Panc1 (cell line): ENCODE data around the gene CACNA1C. TPM values are rescaled to one million over a fixed set of nuclear protein-coding genes. Genes with fewer than 3 reads are reported as not detected.

Source experiments
- ATAC-seq: fragments of 200-7000 bp; cut with Tn5 transposase; 2 replicates; pipeline ENCODE4 v1.9.1; 2020; ENCODE audit warnings: mild to moderate bottlenecking, moderate library complexity
- BruUV-seq: library from RNA; stranded (reverse); fragments of 400-500 nt; replicated peaks from 2 replicates; lab custom pipeline; 2021; lab: Mats Ljungman, UMichigan
- CTCF ChIA-PET: fragments of 300-600 bp; sonication (Branson Sonifier 250); formaldehyde crosslinking; loops from one replicate; lab custom pipeline; 2022; ENCODE audit warnings: antibody characterized with exemption; lab: Charles Lee
- POLR2A ChIA-PET: fragments of 300-600 bp; sonication (Branson Sonifier 250); formaldehyde crosslinking; loops from one replicate; lab custom pipeline; 2022; ENCODE audit warnings: antibody characterized with exemption; lab: Charles Lee
- DNase-seq: peaks from one replicate; pipeline ENCODE4 v3.0.0-alpha.2; 2010; ENCODE audit warnings: low read depth, low spot score
- H3K27ac ChIP-seq: 2 replicates; pipeline ENCODE4 v1.5.1; 2011; ENCODE audit warnings: mild to moderate bottlenecking, low read length, inconsistent platforms
- H3K27me3 ChIP-seq: fragments of 200-500 bp; sonication (Bioruptor generic); 2 replicates; pipeline ENCODE4 v1.6.0; 2014; ENCODE audit warnings: low read length, inconsistent platforms; ENCODE audit not compliant: control insufficient read depth, insufficient read depth
- H3K36me3 ChIP-seq: fragments of 200-500 bp; sonication (Bioruptor generic); 2 replicates; pipeline ENCODE4 v1.5.1; 2014; ENCODE audit warnings: inconsistent platforms, mild to moderate bottlenecking, low read length, moderate library complexity; ENCODE audit not compliant: control insufficient read depth, insufficient read depth
- H3K4me1 ChIP-seq: 2 replicates; pipeline ENCODE4 v1.5.1; 2011; ENCODE audit warnings: inconsistent platforms, mild to moderate bottlenecking, low read length, moderate library complexity; ENCODE audit not compliant: control insufficient read depth, insufficient read depth
- H3K4me3 ChIP-seq, 2 experiments: 2 replicates each; pipeline ENCODE4 v1.5.1; 2011 to 2012; ENCODE audit warnings: low read depth in 2 of 2, low read length in 2 of 2, mild to moderate bottlenecking in 2 of 2, inconsistent platforms in 1 of 2, moderate library complexity in 1 of 2
- H3K9me3 ChIP-seq: fragments of 200-500 bp; sonication (Bioruptor generic); 2 replicates; pipeline ENCODE4 v1.5.1; 2014; ENCODE audit warnings: low read depth, mild to moderate bottlenecking, inconsistent platforms, low read length, moderate library complexity; ENCODE audit not compliant: control insufficient read depth, insufficient read depth
- POLR2AphosphoS5 ChIP-seq: IDR thresholded peaks from 2 replicates; pipeline ENCODE4 v1.6.1; 2012; ENCODE audit warnings: mild to moderate bottlenecking, low read depth, low read length, moderate library complexity
- SIN3A ChIP-seq: IDR thresholded peaks from 2 replicates; pipeline ENCODE4 v1.6.1; 2012; ENCODE audit warnings: low read depth, mild to moderate bottlenecking, low read length, moderate library complexity, borderline replicate concordance; ENCODE audit not compliant: insufficient read depth
- TCF7L2 ChIP-seq: IDR thresholded peaks from 2 replicates; pipeline ENCODE4 v1.6.1; 2011; ENCODE audit warnings: mild to moderate bottlenecking, low read depth, low read length, inconsistent platforms
- in situ Hi-C: cut with HindIII; loops from 2 replicates; pipeline ENCODE4 v1.10.0; 2016; ENCODE audit warnings: low sequenced_read_pairs, low pct_unique_long_range_greater_than_20kb
- intact Hi-C: fragments of 100-400 bp; cut with micrococcal nuclease; formaldehyde crosslinking; loops from one replicate; pipeline ENCODE4 v1.10.0; 2022; ENCODE audit not compliant: unreplicated experiment
- total RNA-seq: library from RNA; stranded (reverse); gene quantifications from one replicate; pipeline ENCODE4 v1.2.1, GENCODE V29; 2021; ENCODE audit not compliant: unreplicated experiment
- TF ChIP-seq, protein P1 (sequence below), 2 experiments: IDR thresholded peaks; 2 replicates each; pipeline ENCODE4 v1.6.1; 2011 to 2012; ENCODE audit warnings: low read depth in 2 of 2, control low read depth in 1 of 2, low read length in 1 of 2, mild to moderate bottlenecking in 1 of 2, moderate library complexity in 1 of 2; ENCODE audit not compliant: insufficient read depth in 1 of 2
- TF ChIP-seq, protein P2 (sequence below): fragments of 450-650 bp; IDR thresholded peaks from 2 replicates; pipeline ENCODE4 v1.5.1; 2017; ENCODE audit warnings: mild to moderate bottlenecking

The CACNA1C gene
- total RNA-seq, 1 experiment from 2014 or later = 0.03 TPM

DNA sequence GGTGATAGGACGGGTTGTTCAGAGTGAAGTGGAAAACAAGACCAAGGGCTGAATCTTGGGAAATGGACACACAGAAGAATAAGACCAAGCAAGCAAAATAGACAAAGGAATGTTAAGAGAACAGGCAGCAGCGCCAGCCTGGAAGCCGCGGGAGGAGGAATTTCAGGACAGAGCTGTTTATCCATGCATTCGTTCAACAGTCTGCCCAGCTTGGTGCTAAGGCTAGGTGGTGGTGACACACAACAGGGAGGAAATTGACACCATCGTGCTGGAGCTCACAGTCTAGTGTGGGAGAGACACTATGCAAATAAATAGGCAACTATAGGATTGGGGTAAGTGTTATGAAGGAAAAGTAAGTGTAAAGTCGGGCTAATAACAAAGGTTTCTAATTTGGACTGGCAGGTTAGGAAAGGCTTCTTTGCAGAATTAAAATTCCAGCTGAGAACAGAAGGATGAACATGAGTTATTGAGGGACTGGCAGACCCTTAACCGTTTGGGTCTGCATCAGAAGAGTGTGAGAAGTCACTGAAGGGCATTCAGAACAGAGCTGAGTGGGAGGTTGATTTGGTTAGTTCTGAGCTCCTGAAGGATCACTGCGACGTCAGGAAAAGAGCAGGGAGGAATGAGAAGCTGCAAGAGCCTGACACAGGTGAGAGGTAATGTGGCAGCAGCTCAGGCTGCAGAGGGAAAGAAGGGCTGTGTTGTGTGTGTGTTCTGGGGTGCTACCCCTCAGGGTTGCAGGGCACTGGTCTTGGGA, 499.4 kb downstream of the CACNA1C start (continued):
- no peak for TF ChIP-seq TCF7L2

DNA sequence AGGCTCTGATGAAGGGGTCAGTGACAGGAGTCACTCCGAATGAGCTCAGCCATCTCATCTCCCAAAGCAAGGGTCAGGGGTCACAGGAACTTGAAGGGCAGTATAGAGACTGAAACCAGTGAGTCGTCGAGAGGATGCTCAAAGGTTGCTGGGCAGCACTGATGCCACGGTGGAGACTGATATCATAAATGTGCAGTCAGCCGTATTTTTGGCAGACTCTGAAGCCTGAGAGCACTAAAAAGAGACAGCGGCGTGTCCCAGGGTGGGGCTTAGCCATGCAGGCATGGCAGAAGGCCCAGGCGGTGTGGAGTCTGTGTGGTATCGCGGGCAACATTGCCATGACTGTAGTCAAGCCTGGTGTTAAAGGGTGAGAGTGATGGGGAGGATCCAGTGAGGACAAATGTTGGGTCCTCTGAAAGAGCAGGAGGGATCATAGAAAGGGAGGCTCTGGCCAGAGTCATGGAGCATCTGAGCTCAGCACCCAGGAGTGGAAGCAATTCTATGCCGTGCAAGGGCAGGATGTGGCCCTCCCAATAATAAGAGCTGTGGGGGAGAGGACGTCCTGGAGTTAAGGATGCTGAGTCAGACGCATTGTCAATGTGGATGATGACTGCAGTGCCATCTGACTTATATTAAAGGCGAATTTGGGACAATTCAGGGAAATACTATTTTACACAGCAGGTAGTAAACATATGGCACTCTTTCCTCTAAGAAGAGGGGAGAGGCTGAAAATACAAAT, 500.8 kb downstream of the CACNA1C start:
- intact Hi-C loops = no loop called here
- ChIA-PET POLR2A (no interaction called here), CTCF (no interaction called here)
- Histone ChIP-seq H3K4me1 (no peaks in the 10 kb centered on the region), H3K4me3 (no peak overlapping the region), H3K9me3 (no peaks in the 10 kb centered on the region), H3K27ac (no peak overlapping the region), H3K27me3 (peaks cover 2% of the 10 kb centered on the region; the same call in 1 of the 2 replicates), H3K36me3 (no peaks in the 10 kb centered on the region)
- DNase-seq (no peak), ATAC-seq (no peak)
- BruUV-seq = no TSS peak
- in situ Hi-C loops = no loop called here
- TF ChIP-seq, protein P1, sequence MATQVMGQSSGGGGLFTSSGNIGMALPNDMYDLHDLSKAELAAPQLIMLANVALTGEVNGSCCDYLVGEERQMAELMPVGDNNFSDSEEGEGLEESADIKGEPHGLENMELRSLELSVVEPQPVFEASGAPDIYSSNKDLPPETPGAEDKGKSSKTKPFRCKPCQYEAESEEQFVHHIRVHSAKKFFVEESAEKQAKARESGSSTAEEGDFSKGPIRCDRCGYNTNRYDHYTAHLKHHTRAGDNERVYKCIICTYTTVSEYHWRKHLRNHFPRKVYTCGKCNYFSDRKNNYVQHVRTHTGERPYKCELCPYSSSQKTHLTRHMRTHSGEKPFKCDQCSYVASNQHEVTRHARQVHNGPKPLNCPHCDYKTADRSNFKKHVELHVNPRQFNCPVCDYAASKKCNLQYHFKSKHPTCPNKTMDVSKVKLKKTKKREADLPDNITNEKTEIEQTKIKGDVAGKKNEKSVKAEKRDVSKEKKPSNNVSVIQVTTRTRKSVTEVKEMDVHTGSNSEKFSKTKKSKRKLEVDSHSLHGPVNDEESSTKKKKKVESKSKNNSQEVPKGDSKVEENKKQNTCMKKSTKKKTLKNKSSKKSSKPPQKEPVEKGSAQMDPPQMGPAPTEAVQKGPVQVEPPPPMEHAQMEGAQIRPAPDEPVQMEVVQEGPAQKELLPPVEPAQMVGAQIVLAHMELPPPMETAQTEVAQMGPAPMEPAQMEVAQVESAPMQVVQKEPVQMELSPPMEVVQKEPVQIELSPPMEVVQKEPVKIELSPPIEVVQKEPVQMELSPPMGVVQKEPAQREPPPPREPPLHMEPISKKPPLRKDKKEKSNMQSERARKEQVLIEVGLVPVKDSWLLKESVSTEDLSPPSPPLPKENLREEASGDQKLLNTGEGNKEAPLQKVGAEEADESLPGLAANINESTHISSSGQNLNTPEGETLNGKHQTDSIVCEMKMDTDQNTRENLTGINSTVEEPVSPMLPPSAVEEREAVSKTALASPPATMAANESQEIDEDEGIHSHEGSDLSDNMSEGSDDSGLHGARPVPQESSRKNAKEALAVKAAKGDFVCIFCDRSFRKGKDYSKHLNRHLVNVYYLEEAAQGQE (IDR thresholded peaks at IDR 0.05; ENCODE audit: insufficient read depth in 1 of 2, low read depth in 2 of 2, low read length in 1 of 2) = no peak
- TF ChIP-seq SIN3A (no peak), TCF7L2 (no peak), POLR2AphosphoS5 (no peak)
- TF ChIP-seq, protein P2, sequence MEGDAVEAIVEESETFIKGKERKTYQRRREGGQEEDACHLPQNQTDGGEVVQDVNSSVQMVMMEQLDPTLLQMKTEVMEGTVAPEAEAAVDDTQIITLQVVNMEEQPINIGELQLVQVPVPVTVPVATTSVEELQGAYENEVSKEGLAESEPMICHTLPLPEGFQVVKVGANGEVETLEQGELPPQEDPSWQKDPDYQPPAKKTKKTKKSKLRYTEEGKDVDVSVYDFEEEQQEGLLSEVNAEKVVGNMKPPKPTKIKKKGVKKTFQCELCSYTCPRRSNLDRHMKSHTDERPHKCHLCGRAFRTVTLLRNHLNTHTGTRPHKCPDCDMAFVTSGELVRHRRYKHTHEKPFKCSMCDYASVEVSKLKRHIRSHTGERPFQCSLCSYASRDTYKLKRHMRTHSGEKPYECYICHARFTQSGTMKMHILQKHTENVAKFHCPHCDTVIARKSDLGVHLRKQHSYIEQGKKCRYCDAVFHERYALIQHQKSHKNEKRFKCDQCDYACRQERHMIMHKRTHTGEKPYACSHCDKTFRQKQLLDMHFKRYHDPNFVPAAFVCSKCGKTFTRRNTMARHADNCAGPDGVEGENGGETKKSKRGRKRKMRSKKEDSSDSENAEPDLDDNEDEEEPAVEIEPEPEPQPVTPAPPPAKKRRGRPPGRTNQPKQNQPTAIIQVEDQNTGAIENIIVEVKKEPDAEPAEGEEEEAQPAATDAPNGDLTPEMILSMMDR = no peak

DNA sequence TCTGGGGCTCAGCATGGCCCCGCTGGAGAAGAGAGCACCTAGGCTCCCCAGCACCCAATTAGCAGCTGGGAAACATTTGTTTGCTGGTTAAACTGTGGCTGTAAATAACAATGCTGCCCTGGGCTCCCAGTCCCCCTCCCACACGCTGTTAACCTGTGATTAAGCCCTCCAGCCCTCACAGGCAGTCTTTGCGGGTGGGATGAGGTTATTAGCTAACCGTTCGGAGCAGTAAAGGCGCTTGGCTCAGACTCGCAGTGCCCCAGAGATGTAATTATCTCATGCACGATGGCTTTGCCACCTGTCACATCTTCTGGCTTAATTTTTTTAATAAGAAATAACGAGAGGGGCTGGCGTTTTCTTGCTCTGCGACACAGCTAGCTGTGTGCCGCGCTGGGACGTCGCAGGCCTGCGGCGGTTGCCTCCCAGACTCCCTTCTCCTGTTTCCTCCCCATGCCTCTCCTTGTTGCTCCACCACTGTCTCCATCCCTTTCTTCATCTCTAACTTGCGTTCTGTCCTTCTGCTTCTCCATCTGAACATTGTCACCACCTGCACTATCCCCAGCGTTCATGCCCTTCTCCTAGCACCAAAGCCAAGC, 502.8 kb downstream of the CACNA1C start:
- no TSS peak for BruUV-seq
- Histone ChIP-seq H3K36me3 (no peaks in the 10 kb centered on the region), H3K4me3 (no peak overlapping the region), H3K27ac (no peak overlapping the region), H3K4me1 (no peaks in the 10 kb centered on the region), H3K9me3 (no peaks in the 10 kb centered on the region), H3K27me3 (peaks cover 2% of the 10 kb centered on the region; the same call in 1 of the 2 replicates)
- DNase-seq (no peak), ATAC-seq (no peak)
- intact Hi-C loops = no loop called here
- in situ Hi-C loops = no loop called here
- TF ChIP-seq TCF7L2 = no peak
- TF ChIP-seq, protein P1 (IDR thresholded peaks at IDR 0.05; ENCODE audit: insufficient read depth in 1 of 2, low read depth in 2 of 2, low read length in 1 of 2) = no peak
- TF ChIP-seq SIN3A = no peak
- TF ChIP-seq POLR2AphosphoS5 = no peak
- TF ChIP-seq, protein P2 = no peak
- ChIA-PET POLR2A (no interaction called here), CTCF (no interaction called here)
